NB4 (cell line): ENCODE measurements around the gene SUZ12.
"Not testable (repeated sequence)": the region's sequence is repeated elsewhere in the genome, so short reads cannot be mapped to it uniquely, and the experiment has no call there.

ENCODE experiments used
- CTCF ChIP-seq: IDR thresholded peaks from one replicate; pipeline ENCODE4 v1.5.1; 2012; ENCODE audit warnings: low read depth, low read length
- MYC ChIP-seq: IDR thresholded peaks from 2 replicates; pipeline ENCODE4 v1.6.1; 2011; ENCODE audit warnings: low read depth, low read length
- POLR2A ChIP-seq: IDR thresholded peaks from 2 replicates; pipeline ENCODE4 v1.6.1; 2011; ENCODE audit warnings: mild to moderate bottlenecking; ENCODE audit not compliant: insufficient read length; ENCODE audit errors: extremely low read depth

DNA sequence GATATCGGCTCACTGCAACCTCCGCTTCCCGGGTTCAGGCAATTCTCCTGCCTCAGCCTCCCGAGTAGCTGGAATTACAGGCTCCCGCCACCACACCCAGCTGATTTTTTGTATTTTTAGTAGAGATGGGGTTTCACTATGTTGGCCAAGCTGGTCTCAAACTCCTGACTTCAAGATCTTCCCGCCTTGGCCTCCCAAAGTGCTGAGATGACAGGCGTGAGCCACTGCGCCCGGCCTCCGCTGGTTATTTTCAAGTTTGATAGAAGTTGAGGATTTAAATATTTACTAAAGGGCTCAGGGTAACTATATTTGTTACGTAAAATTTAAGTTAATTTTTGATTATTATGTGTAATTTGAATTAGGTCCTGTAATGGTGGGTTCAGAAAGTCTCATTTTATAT, 5.1 kb downstream of the SUZ12 start:
- TF ChIP-seq CTCF, POLR2A, MYC: not testable (repeated sequence)
